Measurements from ENCODE around the gene PCDHB14.

The PCDHB14 gene

DNA sequence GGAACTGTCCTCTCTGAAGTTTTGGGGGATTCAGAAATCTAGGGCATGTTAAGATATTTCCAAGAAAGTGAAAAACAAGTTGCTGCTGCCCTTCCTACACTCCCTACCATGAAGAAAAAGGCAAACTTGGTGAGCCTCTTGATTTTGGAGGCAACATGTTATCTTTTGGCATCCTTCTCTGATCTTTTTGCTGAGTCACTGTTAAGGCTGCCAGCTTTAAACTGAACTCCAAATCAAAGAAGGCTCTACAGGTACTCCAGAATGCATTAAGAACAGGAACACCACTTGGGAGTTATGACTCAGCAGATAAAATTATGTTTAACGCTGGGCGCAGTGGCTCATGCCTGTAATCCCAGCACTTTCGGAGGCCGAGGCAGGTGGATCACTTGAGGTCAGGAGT lies 46.1 kb downstream of the PCDHB14 start:
- no peaks in the 10 kb centered on the region for H3K36me3 ChIP-seq (ENCODE audit: control insufficient read depth in 4 of 4, insufficient read depth in 4 of 4, low read length in 3 of 4)
- H3K27me3 ChIP-seq (replicated peaks in 2 of 5; ENCODE audit: control insufficient read depth in 4 of 5, insufficient read depth in 5 of 5, low read length in 4 of 5), result no peaks in the 10 kb centered on the region
- no CpG with 5 or more reads among the region's 4 CpGs for WGBS (ENCODE audit: insufficient coverage)
- peaks cover 21 to 83% (median 59%) of the 10 kb centered on the region in 5 experiments for H3K9me3 ChIP-seq (ENCODE audit: control extremely low read depth in 1 of 5, control insufficient read depth in 4 of 5, insufficient read depth in 2 of 5, low read depth in 1 of 5, low read length in 4 of 5)
- no peak for DNase-seq
- CTCF ChIA-PET, result no interaction called here
- POLR2A ChIA-PET, result no interaction called here
- no peaks in the 10 kb centered on the region for H3K4me1 ChIP-seq (ENCODE audit: control extremely low read depth in 1 of 4, control insufficient read depth in 4 of 4, insufficient read depth in 4 of 4, low read length in 3 of 4)
- no peak overlapping the region for H3K27ac ChIP-seq (ENCODE audit: insufficient read depth in 1 of 2, low read depth in 1 of 2, low read length in 2 of 2, poor library complexity in 1 of 2, severe bottlenecking in 2 of 2)
- no peak overlapping the region for H3K4me3 ChIP-seq (ENCODE audit: control insufficient read depth in 1 of 7, extremely low read depth in 1 of 7, insufficient read depth in 4 of 7, low read depth in 2 of 7, low read length in 6 of 7)

DNA sequence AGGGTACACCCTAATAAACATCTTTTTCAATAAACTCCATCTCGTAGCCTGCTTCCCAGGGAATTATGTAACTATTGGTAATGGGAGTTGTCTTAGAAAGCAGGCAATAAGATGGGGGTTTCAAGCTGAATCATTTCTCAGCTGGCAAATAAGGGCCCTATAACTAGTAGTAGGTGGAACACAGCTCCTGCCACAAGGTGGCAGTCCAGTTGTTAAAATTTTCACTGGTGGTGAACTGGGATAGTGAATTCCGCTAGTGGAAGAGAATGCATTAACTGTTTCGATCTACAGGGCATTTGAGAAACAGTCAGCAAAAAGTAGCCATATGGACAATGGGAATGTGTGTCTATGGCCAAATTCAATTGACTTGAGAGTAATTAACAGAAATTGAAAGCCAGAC lies 49.8 kb downstream of the PCDHB14 start:
- WGBS (ENCODE audit: insufficient coverage), result 94% methylated on average over 2 of the region's 3 CpGs
- POLR2A ChIA-PET, result no interaction called here
- peaks cover 8 to 80% (median 54%) of the 10 kb centered on the region in 5 experiments for H3K9me3 ChIP-seq (ENCODE audit: control extremely low read depth in 1 of 5, control insufficient read depth in 4 of 5, insufficient read depth in 2 of 5, low read depth in 1 of 5, low read length in 4 of 5)
- no peaks in the 10 kb centered on the region for H3K4me1 ChIP-seq (ENCODE audit: control extremely low read depth in 1 of 4, control insufficient read depth in 4 of 4, insufficient read depth in 4 of 4, low read length in 3 of 4)
- CTCF ChIA-PET, result no interaction called here
- no peaks in the 10 kb centered on the region for H3K27me3 ChIP-seq (replicated peaks in 2 of 5; ENCODE audit: control insufficient read depth in 4 of 5, insufficient read depth in 5 of 5, low read length in 4 of 5)
- no peak overlapping the region for H3K27ac ChIP-seq (ENCODE audit: insufficient read depth in 1 of 2, low read depth in 1 of 2, low read length in 2 of 2, poor library complexity in 1 of 2, severe bottlenecking in 2 of 2)
- H3K36me3 ChIP-seq (ENCODE audit: control insufficient read depth in 4 of 4, insufficient read depth in 4 of 4, low read length in 3 of 4), result no peaks in the 10 kb centered on the region
- H3K4me3 ChIP-seq (ENCODE audit: control insufficient read depth in 1 of 7, extremely low read depth in 1 of 7, insufficient read depth in 4 of 7, low read depth in 2 of 7, low read length in 6 of 7), result no peak overlapping the region
- DNase-seq, result no peak
